Measurements from ENCODE around the gene CACNB1.

CACNB1 gene

GRCh38 chr17:39225308-39225958 lies 28.0 kb upstream of the CACNB1 start, which contains the start of gene STAC2:
Gene STAC2, minus strand, starts transcription at chr17:39225945. Its CDS starts 443 bp downstream, at chr17:39225502.
- no peak for DNase-seq

DNA sequence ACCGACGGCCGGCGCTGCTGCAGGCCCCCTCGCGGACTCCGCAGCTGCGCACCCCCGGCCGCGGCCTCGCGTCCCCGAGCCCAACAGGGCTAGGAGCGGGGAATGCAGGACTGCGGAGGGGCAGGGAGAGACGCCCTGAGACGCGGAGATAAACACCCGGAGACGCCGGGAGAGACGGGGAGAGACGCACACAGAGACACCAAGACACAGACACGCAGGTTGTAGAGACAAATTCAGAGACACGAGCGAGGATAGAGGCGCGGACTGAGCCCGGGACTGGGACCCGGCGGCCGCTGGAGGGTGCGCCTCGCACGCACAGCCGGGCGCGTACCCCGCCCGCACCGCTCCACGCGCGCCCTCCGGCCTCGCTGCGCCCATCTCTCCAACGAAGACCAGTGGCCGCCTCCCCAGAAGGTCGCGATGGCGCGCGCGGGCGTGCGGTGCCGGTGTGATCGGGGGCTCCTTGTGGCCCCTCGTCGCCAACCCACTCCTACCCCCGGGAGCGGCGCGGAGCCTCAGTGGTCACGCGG lies 27.4 kb upstream of the CACNB1 start:
- DNase-seq: no peak

DNA sequence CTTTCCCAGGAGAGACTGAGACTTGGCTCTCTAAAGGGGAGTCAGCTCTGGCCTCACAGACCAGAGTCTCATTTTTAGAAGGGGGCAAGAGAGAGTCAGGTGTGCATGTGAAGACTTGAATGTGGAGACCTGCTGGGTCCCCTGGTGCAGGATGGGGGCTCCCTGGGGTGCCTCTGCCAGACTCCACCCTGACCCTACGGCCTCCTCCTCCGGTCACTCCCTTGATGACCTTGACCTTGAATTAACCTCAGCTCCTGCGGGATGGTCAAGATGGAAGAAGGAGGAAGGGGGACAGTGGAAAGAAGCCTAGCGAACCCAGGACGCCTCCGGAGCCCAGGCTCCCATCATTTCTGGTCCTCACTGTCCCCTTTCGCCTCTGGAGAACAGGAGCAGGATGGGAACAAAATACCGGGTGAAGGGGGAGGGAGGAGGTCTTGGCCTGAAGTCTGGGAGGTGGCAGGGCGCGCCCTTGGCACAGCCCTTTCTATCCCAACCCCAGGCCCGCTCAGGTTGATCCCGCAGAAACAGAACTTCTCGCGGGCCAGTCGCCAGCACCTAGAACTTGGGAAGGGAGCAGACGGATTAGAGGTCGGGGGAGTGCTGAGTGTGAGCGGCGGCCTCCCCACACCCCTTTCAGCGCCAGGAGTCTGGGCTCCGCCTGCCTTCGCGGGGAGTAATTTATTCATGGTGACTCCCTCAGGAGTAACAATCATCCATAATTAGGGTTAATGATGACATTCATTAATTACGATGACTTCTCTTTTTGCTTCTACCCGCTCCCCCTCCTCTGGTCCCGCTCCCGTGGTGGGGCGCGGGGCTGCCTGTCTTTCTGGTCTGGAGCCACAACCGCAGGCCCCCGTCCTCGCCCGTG lies 26.7 kb upstream of the CACNB1 start:
- DNase-seq: no peak

- no peak for DNase-seq
Observed at GRCh38 chr17:39222866-39223834, 25.7 kb upstream of the CACNB1 start.

DNA sequence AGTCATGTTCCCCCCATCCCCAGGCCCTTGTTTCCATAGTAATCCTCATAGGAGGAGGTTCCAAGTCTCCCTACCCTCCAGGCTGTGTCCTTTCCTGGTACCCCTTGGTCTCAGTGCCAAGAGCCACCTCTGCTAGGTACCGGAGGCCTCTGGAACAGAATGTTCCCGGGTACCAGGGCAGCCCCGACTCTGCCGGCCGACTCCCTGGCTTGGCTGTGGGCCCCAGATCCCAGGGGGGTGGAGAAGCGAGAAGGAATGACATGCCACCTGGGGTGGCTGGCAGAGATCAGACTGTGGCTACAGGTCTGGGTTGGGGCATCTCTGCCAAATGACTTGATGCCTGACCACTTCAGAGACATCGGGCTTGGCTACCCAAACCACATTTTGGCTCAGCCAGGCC lies 24.7 kb upstream of the CACNB1 start:
- no peak for DNase-seq

GRCh38 chr17:39221572-39221971 lies 24.1 kb upstream of the CACNB1 start:
- no peak for DNase-seq

- no peak for DNase-seq
Observed at GRCh38 chr17:39219647-39220154, 22.2 kb upstream of the CACNB1 start.

- no peak for DNase-seq
Observed at GRCh38 chr17:39218906-39219305, 21.4 kb upstream of the CACNB1 start.

DNA sequence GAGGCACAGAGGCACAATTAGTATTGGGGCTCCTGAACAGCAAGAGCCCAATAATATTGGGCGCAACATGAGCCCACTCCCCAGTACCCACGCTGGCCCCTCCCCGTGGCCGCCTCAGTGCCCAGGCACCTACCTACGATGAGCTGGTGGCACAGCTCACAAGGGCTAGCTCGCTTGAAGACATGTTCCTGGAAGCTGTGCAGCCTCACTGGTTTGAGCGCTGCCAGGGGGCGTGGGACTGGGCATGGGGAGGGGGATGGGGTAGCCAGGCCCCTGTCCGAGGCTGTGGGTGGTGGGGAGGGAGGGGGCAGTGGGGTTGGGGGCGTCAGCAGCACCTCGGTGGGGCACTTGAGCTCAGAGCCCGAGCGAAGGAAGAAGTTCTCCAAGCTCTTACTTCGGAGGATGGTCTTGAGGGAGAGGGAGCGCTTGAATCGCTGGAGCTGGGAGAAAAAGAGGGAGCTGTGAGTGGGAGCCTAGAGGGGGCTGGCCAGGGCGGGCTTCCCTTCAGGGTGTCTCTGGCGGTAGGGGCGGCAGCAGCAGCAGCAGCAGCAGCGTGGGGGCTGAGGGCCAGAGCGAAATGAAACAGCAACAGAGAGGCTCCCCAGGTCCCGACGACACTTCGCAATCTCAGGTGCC lies 20.4 kb upstream of the CACNB1 start:
- no peak for DNase-seq

GRCh38 chr17:39213852-39214251 lies 16.4 kb upstream of the CACNB1 start:
- no peak for DNase-seq

DNA sequence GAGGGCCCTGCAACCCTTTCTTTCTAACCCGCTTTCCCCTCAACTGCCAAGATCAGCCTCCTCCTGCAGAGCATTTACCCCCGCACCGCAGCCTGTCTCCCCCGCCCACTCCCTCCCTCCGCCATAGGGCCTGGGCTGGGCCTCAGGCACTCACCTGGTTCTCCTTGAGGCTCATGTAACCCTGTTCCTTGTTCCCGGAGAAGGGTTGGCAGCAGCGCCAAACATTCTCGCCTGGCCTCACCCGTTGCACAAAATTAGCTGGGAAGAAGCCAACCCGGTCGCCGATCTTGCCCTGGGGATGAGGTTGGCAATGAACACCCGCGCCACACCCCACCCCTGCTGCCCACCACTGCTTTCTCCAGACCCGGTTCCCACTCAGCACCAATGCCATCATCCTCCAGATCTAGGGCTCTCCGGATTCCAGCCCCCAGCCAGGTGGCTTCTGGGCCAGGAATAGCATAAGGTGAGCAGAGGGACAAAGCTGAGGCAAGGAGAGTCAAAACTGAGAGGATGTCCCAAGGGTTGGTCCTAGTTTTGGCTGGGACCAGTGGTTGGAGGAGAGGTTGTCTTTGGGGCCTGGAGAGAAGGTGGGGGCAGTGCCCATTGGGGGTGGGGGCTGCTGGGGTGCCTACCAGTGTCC lies 15.5 kb upstream of the CACNB1 start:
- DNase-seq: no peak

DNA sequence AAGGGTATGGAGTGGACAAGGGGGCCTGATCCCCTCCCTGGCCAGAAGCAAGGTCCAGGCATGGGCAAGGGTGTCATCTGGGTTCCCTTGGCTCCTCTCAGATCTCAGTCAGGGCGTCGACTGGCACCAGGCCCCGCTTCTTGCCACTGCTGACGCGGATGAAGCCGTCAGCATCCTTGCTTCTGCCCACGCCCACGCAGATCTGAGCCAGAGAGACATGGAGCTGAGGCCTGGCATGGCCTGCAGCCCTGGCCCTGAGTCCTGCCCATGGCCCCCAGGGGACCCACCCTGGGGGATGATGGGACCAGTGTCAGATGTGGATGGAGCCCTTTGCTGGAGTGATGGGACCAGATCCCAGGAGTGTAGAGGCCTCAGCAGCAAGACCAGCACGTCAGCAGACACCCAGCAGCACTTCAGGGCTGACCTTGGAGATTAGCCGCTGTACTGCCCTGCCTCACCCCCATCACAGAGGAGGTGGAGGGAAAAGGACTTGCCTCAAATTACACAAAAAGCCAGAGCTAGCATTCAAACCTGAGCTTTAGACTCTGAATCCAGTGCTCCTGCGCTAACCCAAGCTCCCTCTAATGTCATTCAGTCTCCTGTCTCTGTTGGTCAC lies 14.8 kb upstream of the CACNB1 start:
- DNase-seq: no peak

DNA sequence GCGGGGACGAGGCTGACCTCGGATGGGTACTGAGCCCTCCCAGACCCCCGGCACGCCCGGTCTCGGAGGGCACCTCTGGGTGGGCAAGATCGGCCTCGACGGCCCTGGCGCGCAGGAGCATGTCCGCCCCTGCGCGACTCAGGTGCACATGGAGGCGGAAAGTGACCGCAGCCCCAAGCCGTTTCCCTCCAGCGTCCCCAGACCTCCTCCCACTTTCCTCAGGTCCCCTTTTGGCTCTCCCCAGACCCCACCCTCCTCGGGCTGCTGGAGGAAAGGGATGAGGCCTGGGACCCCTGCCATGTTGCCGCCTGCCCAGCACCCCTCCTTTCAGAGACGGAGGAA lies 12.6 kb upstream of the CACNB1 start:
- DNase-seq: no peak

- DNase-seq: no peak
Observed at GRCh38 chr17:39209317-39210092, 12.0 kb upstream of the CACNB1 start.

- no peak for DNase-seq
Observed at GRCh38 chr17:39208893-39209292, 11.4 kb upstream of the CACNB1 start.

- DNase-seq: no peak
Observed at GRCh38 chr17:39208136-39208535, 10.7 kb upstream of the CACNB1 start.

GRCh38 chr17:39205112-39205526 lies 7.7 kb upstream of the CACNB1 start:
- DNase-seq: no peak

- DNase-seq: no peak
Observed at GRCh38 chr17:39204245-39204644, 6.8 kb upstream of the CACNB1 start.

DNA sequence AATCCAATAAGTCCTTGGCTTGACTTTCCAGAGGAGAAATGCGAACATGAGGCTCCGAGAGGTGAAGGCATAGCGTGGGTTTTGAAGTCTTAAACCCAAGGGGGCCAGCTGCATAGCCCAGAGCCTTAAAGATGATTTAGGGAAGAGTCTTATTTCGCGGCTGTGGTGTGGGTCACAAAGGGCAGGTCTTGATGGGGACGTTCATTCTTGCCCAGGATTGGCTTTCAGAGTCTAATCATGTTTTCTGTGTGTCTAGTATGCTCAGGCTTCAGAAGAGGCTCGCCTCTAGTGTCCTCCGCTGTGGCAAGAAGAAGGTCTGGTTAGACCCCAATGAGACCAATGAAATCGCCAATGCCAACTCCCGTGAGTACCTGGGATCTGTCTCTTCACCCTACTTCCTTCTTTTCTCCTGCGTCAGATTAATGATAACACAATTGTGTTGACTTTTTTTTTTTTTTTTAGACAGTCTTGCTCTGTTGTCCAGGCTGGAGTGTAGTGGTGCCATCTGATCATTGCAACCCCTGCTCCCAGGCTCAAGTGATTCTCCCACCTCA lies 3.6 kb upstream of the CACNB1 start:
- DNase-seq: no peak
